GM21526 (cell line): Measurements from ENCODE around the gene ADK.

Experiments used
- ATAC-seq: cut with Tn5 transposase; IDR thresholded peaks from one replicate; pipeline ENCODE4 v1.9.1; 2021; ENCODE audit warnings: moderate library complexity; ENCODE audit not compliant: unreplicated experiment, low FRiP score

The ADK gene

GRCh38 chr10:74640134-74640921, 489.3 kb downstream of the ADK start:
- ATAC-seq: no peak

DNA sequence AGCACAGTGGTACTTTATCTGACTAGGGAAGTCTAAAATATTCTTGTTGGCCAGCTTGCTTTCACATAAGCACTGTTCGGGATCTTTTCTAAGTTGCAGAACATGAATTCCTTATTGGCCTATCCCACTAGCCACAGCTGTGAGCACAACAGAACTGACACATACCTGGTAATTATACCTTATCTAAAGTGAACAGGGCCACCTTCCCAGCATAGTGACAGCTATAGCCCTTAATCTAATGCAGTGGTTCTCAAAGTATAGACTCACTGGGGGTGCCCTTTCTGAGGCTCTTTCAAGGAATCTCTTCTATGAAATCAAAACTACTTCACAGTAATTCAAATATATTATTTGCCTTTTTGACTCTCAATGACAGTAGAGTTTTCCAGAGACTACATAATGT, 490.6 kb downstream of the ADK start:
- no peak for ATAC-seq

DNA sequence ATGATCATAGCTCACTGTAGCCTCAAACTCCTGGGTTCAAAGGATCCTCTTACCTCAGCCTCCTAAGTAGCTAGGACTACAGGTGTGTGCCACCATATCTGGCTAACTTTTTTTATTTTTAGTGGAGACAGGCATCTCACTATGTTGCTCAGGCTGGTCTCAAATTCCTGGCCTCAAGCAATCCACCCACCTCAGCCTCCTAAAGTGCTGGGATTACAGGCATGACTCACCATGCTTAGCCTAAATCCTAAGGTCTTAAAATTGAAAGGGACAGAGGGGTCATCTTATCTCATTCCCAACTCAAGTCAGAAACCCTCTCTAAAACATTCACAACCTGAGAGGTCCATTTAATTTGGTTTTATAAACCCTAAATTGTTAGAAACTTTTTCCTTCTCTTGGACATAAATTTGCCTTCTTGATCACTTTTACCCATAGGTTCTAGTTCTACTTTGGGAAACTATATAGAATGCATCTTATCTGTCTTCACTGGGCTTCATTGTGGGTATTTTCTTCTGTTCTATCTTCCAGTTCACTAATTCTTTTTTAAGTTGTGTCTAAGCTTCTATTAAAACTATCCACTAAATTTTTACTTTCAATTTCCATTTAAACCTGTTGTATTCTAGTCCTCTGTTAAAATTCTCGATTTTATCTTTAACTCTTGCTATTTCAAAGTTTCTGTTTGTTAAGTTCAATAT, 492.0 kb downstream of the ADK start:
- ATAC-seq: no peak

GRCh38 chr10:74643596-74643975, 492.6 kb downstream of the ADK start:
- no peak for ATAC-seq

GRCh38 chr10:74644738-74645137, 493.7 kb downstream of the ADK start:
- no peak for ATAC-seq

DNA sequence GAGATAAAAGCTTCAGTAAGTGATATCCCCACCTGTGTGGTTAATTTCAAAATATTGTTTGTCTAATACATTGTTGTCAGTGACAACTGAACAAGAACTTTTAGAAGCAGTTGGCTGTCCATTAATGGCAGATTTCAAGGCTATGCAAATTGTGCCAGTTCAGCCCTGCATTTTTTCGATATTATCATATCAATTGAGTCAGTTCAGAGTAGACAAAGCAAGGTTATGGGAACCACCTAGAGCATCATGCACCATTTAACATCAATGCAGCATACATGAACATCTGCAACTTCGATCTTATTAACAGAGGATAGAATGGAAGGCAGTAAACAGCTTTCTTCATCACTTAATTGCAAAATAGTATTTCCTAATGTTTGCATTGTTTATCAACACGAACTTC, 494.7 kb downstream of the ADK start:
- no peak for ATAC-seq

- ATAC-seq: no peak
These were observed 499.6 kb downstream of the ADK start for GRCh38 chr10:74650613-74651012.

DNA sequence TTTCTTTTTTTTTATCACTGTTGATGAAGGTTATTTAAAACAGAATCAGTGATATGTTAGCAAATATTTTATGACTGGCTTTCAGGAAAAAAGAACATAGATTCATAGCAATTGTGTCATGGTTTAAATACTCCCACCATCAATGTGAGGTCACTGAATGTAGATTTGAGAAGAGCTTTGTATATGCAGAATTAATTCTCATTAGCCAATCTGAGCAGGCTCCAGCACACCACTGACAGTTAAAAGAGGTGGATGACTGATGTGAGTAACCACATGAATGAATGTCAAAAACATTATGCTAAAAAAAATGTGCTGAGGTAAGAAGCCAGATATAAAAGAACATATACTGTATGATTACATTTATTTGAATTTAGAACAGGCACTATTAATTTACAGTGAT, 500.5 kb downstream of the ADK start:
- no peak for ATAC-seq

GRCh38 chr10:74652664-74653063, 501.6 kb downstream of the ADK start:
- no peak for ATAC-seq

- ATAC-seq: no peak
These were observed 507.5 kb downstream of the ADK start for GRCh38 chr10:74658511-74658910.

GRCh38 chr10:74662635-74663034, 511.6 kb downstream of the ADK start:
- no peak for ATAC-seq

DNA sequence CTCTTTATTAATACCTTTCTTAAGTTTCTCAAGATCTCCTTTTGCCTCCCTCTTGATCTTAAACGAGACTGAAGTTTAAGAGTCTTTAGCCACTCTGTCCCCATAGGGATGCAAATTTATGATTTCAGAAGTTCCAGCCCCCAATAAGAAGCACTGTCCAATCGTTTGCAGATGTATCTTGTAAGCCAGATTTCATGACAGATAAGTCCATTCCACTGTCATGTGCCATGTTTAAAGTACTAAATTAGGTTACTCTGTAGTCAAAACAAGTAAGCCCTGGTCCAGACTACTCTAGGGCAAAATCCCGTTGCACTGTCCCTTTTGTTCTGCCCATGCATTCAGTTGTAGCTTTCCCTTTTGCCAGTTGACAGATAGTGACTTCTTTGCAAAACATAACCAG, 518.2 kb downstream of the ADK start:
- ATAC-seq: no peak

DNA sequence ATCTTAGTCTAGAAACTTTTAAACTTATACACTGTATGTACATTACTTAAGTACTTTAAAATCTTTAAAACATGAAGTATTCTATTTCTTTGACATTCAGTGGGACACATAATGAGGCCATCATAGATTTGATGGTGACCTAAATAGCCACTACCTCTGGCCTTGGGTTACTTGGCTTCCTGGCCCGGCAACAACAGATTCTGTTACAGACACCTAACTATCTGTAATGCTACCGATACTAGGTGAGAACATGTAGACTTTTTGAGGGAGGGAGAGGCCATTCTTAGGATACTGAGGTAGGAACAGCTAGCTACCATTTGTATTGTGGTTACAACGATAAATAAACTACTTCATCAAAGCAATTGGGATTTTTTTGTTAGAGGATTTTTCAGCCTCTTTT, 520.7 kb downstream of the ADK start:
- ATAC-seq: no peak

GRCh38 chr10:74672430-74673165, 521.6 kb downstream of the ADK start:
- no peak for ATAC-seq

DNA sequence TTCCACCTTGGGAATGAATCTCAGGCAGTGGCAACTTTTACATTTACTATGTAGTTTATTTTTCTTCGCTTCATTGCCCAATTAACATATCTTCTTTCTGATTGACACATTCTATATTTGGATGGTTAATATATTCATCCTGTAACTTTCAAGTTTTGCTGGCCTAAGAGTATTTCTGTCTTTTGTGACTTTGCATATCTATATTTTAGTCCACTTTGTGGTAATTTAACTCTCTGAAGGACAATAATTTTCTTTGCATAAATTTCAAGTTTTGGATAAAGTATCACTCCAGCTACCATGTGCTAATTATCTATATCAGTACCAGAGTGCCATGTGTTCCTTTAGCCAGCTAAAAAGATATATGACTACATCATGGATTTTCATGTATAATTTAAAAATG, 523.9 kb downstream of the ADK start:
- ATAC-seq: no peak

DNA sequence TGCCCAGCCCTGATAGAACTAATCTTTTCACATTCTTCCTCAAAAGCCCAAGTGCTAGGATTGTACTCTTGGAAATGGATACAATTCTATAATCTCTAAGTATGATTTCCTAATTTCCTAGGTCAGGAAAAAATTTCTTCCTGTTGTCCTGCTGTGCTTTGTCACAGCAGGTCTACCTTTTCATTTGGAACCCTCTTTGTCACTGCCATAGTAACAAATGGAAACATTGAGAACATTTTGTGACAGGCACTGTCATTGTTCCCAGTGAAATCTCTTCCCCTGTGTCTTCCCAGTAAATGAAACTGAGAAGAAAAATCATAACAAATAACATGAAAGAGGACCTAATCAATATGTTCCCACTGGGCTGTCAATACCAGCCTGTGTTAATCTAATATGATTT, 524.5 kb downstream of the ADK start:
- ATAC-seq: no peak

DNA sequence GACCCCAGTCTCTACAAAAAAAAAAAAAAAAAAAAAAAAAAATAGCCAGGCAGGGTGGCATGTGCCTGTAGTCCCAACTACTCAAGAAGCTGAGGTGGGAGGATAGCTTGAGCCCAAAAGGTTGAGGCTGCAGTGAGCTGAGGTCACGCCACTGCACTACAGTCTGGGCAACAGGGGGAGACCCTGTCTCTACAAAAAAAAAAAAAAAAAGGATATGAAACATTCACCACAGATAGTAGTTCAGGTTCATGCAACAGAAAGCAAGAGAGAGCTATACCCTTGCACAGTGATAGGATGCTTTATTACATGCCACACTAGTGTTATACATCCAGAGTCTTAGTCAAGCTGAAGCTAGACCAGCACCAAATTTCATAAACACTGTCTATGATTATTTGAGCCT, 526.9 kb downstream of the ADK start:
- peak; percentile 83 for ATAC-seq

- no peak for ATAC-seq
These were observed 531.1 kb downstream of the ADK start for GRCh38 chr10:74681917-74682627.

DNA sequence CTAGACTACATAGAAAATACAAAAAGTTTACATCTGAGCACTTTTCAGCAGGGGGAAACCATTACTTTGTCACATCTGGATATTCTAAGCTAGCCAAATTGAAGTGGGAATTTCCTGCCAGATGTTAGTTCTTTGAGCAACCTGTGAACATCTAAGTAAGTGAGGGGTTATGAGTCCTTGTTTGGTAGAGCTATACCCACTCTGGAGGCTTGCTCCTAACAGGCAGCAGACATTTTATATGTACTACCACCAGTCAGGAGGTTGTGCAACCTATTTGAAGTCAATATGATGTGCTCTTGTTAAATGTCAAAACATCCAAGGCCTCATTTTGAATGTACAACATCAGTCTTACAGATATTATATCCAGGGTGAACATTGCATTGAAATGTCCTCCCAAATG, 532.0 kb downstream of the ADK start:
- ATAC-seq: no peak

DNA sequence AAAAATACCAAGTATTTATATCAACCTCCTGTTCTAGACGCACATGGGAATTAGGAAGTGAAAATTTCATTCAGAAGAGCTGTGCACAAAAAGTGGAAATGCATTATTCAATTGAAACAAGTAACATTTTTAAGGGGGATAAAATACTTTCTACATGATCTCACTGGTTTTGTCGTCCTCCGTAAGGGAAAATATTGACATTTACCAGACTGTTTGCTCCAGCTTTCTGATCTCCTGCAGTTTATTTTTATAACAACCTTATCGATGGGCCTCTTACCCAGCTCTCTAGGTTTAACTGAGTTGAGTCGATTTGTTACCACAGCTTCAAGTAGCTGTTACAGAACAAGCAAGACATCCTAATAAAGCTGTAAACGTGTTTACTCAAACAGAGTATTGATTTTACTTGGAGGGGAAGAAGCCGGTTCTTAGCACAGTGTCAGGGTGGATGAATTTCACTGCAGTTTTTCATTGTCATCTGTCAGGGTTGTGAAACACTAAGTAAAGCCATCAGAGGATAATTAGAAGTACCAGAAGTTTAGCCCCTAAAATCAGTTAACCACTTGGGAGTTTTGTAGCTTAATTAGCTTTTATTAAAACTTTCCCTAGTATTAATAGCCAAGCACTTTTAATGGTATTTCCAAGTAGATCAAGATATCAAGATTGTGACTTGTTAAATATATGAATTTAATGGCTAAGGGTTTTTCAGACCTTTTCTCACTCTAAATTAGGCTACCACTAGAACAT, 532.8 kb downstream of the ADK start:
- ATAC-seq: no peak
